Chondrocyte (in vitro differentiated cells): Measurements from ENCODE around the gene DIS3L2. TPM values are rescaled to one million over a fixed set of nuclear protein-coding genes. Genes with fewer than 3 reads are reported as not detected.
"Not testable (repeated sequence)": the region's sequence is repeated elsewhere in the genome, so short reads cannot be mapped to it uniquely, and the experiment has no call there.

Experiments used
- DNase-seq: peaks from one replicate; pipeline ENCODE4 v3.0.0; 2021; ENCODE audit warnings: mixed read lengths, low spot score
- H3K27ac Mint-ChIP-seq: one replicate; pipeline ENCODE4 v1.8.0; 2021; ENCODE audit warnings: mild to moderate bottlenecking, moderate library complexity, mixed read lengths; ENCODE audit not compliant: unreplicated experiment
- H3K27me3 Mint-ChIP-seq: 2 replicates; pipeline ENCODE4 v1.8.0; 2021; ENCODE audit warnings: low read depth, mixed read lengths
- H3K36me3 Mint-ChIP-seq: 2 replicates; pipeline ENCODE4 v1.8.0; 2021; ENCODE audit warnings: low read depth, mixed read lengths
- H3K4me1 Mint-ChIP-seq: 2 replicates; pipeline ENCODE4 v1.8.0; 2021; ENCODE audit warnings: low read depth, mild to moderate bottlenecking, mixed read lengths
- H3K4me3 Mint-ChIP-seq: one replicate; pipeline ENCODE4 v1.8.0; 2021; ENCODE audit warnings: mild to moderate bottlenecking, moderate library complexity, mixed read lengths; ENCODE audit not compliant: unreplicated experiment
- H3K9me3 Mint-ChIP-seq: 2 replicates; pipeline ENCODE4 v1.8.0; 2021; ENCODE audit warnings: low read depth, mixed read lengths
- CTCF ChIP-seq: fragments of 200-600 bp; sonication (generic); IDR thresholded peaks from 2 replicates; pipeline ENCODE4 v1.5.0; 2021; ENCODE audit warnings: antibody characterized with exemption, mild to moderate bottlenecking, moderate library complexity
- total RNA-seq: library from RNA; stranded (reverse); gene quantifications from 3 replicates; pipeline ENCODE4 v1.2.1, GENCODE V29; 2021

DIS3L2 gene
- total RNA-seq, 1 donor from 2014 or later, result 17.5 TPM

DNA sequence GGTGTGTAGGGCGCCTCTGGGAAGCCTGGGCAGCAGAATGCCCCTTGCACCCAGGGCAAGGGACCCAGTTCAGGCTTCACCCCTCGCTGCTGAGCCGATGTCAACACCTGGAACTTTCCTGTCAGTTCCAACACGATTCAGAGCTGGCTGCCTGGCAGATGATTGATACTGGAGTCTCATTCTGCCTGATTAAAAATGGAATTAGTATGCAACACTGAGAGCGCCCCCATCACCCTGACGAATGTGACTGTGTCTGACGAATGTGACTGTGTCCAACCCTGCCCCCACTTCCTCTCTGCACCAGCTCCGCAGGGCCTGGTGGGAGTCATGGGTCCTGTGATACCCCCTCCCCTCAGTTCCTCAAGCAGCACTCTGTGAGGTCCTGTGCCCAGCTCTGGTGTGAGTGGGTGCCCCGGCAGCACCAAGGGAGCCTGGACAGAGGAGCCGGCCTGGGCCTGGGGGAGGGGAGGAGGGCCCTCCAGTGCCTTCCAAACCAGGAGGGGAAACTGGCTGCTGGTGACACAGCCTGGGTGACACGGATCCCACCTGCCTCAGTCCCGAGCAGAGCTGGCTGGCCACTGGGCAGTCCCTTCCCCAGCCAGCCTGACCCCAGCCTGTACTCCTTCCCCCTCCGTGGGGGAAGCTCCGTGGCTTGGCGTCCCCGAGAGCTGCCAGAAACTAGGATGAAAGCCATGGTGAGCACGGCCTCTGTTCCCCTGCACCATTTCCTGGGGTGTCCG lies 375.6 kb downstream of the DIS3L2 start:
- Mint-ChIP-seq H3K4me1 (no peaks in the 10 kb centered on the region), H3K9me3 (no peaks in the 10 kb centered on the region), H3K27ac (no peak overlapping the region), H3K36me3 (no peaks in the 10 kb centered on the region), H3K4me3 (no peak overlapping the region), H3K27me3 (no peaks in the 10 kb centered on the region)
- no peak for TF ChIP-seq CTCF
- DNase-seq, result peak; percentile 60

DNA sequence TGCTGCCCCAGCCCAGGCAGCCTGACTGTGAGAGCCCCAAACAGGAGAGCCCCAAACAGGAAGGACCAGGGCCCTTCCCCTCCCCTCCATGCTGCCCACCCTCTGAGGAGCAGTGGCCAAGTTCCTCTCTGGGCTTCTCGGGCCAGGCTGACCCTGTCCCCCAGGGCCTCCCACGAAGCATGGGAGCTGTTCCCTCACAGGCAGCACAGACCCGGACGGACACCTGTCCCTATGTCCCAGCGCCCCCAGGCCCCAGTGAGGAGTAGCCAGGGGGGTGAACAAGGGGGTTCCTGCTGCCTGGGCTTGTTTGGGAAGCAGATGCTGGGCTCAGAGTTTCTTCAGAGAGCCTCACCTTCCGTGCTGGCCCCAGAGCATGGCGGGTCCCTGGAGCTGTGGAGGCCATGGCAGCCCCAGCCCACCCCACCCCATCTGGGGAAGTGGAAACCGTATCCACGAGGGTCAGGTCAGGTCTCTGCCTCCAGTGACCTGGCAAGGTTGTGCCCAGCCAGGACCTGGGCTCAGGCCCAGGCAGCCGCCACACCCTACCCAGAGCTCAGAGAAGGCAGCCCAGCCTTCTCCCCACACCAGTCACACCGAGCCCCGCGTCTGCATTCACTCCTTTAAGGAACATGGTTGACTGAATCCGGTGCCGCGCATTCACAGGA lies 376.7 kb downstream of the DIS3L2 start:
- peak; percentile 72 for DNase-seq
- H3K4me1 Mint-ChIP-seq, H3K27ac Mint-ChIP-seq, H3K9me3 Mint-ChIP-seq, H3K36me3 Mint-ChIP-seq, H3K27me3 Mint-ChIP-seq, H3K4me3 Mint-ChIP-seq: not testable (repeated sequence)

- DNase-seq, result peak; percentile 76
- H3K4me3 Mint-ChIP-seq, result no peak overlapping the region
- H3K36me3 Mint-ChIP-seq, result no peaks in the 10 kb centered on the region
- no peaks in the 10 kb centered on the region for H3K27me3 Mint-ChIP-seq
- H3K9me3 Mint-ChIP-seq, result no peaks in the 10 kb centered on the region
- TF ChIP-seq CTCF, result no peak
- H3K4me1 Mint-ChIP-seq, result no peaks in the 10 kb centered on the region
- no peak overlapping the region for H3K27ac Mint-ChIP-seq
Measured at GRCh38 chr2:232338759-232339106, 377.2 kb downstream of the DIS3L2 start.

DNA sequence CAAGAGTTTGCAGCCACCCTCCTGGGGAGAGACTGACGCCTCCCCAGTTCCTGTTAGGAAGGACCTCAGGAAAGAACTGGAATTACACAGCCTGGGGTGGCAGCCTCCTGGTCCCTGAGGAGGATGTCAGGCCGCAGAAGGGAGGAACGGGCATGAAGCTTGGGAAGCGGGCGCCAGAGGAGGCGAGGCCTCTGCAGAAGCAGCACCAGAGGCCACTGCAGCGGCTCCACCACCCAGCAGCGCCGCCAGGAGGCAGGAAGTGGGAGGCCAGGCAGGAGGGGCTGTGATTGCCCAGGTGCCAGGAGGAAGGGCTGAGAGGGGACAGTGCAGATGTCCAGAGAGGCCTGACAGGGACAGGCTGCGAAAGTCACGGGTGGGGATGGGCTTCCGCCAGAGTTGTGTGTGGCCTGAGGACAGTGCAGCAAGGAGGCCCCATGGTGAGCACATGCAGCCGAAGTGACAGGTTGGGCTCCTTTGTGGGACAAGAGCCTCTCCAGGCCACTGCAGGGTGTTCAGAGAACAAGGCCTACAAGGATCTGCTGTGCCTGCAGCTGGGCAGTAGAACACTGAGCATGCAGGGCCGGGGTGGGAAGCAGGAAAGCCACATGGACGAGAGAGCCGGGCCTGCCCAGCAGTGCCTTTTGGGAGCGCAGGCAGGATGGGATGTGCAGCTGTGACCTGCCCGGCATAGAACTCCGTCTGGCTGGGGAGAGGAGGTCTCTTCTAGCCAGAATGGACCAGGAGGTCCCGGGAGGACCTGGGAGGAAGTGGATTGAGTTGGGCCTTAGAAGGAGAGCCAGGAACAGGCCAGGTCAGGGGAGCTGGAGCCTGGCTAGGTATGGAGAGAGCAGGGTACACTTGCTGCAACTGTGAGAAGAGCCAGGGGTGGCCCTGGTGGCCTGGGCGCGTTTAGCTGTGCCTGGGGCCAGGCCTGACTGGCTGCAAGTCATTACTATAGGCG lies 377.9 kb downstream of the DIS3L2 start:
- peak; percentile 39 for TF ChIP-seq CTCF
- no peaks in the 10 kb centered on the region for H3K4me1 Mint-ChIP-seq
- DNase-seq, result peak; percentile 79
- H3K4me3 Mint-ChIP-seq, result no peak overlapping the region
- H3K9me3 Mint-ChIP-seq, result no peaks in the 10 kb centered on the region
- no peaks in the 10 kb centered on the region for H3K36me3 Mint-ChIP-seq
- H3K27me3 Mint-ChIP-seq, result no peaks in the 10 kb centered on the region
- H3K27ac Mint-ChIP-seq, result no peak overlapping the region

- Mint-ChIP-seq H3K4me1 (no peaks in the 10 kb centered on the region), H3K4me3 (no peak overlapping the region), H3K36me3 (no peaks in the 10 kb centered on the region), H3K9me3 (no peaks in the 10 kb centered on the region), H3K27ac (no peak overlapping the region), H3K27me3 (no peaks in the 10 kb centered on the region)
- DNase-seq, result peak; percentile 56
- TF ChIP-seq CTCF, result no peak
Measured at GRCh38 chr2:232340171-232340935, 378.8 kb downstream of the DIS3L2 start.
